GM19239 (cell line): ENCODE measurements around the gene PRR22.

ENCODE experiments used
- DNase-seq: peaks from one replicate; pipeline ENCODE4 v3.0.0; 2011; ENCODE audit warnings: low spot score; ENCODE audit not compliant: insufficient read length
- FAIRE-seq: peaks from 2 replicates; lab custom pipeline; 2011; peaks lifted over from hg19 to GRCh38; lab: Jason Lieb, UNC

Gene PRR22

DNA sequence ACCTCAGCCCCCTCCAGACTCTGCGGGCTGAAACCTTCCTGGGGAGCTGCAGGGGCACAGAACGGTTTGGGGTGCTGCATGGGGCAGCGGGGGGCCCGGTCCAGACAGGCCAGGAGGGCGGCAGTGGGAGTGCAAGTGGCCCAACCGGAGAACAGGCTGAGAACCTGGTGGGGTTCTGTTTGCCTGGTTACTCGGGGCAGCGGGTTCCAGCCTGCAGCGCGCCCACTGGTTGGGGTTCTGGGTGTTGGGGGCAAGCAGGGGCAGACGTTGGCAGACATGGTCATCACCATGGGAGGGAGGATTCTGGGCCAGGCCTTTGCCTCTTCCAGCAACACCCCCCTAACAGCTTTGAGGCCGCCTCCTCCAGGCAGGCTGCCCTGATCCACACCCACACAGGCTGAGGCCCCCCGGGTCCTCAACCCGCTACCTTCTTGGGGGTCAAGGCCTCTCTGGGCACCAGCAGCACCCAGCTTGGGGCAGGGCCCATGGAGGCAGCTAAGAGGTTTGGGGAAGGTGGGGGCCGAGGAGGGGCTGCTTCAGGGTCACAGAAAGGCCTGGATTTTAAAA is at the start of gene PRR22:
Gene PRR22 (minus strand): TSS at position 166 of the 567 bp plus-strand sequence. CDS start 86 bp downstream, at position 80.
- FAIRE-seq, result no peak
- no peak for DNase-seq

DNA sequence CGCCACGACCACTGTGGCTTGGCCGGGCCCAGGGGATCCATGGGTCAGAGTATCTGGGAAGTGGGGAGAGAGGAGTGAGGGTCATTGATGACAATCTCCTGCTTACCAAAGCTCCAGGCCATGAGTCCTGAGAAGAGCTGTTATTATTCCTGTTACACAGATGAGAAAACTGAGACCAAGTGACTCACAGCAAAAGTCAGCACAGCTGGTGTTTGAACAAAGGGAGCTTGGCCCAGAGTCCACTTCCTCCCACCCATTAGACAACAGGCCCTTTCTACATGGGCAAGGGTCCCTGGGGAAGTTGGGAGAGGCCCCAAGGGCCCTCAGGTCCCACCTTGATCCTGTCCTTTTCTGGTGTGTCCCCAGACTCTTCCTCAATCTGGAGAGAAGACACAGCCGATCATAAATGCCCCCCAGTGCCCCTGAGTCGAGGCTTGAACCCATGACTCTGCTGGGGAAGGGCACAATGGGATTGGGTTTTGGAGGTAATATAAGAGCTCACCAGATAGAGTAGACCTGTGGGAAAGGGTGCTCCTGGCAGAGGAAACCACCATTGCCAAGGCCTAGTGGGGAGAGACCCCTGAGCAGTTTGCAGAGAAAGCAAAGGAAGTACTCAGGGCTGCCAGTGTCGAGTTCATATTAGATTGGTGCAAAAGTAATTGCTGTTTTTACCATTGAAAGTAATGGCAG is 48.1 kb upstream of the PRR22 start:
- FAIRE-seq, result no peak
- no peak for DNase-seq

DNA sequence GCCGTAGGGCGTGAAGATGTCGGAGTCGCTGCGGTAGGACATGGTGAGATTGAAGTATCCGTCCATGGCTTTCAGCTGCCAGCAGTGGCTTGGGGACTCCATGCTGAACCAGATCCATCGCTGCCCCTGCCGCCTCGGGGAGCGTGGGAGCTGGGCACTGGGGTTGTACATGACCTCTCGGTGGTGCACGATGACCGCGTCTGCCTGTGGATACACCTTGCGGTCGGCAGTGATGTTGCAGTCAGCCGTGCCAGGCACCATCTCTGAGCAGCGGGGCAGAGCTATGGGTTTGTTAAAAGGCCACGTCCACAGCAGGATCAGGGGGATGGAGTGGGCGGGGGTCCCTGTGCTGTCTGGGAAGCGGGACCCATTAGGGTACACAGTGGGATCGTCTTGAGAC is 47.5 kb upstream of the PRR22 start:
- no peak for FAIRE-seq
- DNase-seq, result no peak

DNA sequence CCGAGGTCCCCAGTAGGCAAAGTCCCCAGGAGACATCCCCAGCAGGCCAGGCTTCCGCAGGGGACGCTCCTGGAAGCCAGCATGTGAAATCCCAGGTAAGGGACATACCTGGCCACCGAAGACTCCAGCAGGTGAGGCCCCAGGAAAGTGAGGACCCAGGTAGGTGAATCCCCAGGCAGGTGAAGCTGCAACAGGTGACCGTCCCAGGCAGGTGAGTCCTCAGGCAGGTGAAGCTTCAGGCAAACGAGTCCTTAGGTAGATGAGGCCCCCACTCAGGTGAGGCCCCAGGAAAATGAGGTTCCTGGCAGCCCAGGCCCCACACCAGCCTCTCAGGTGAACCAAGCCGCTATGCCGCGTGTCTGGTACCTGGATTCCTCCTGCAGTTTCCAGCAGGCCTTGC is 46.6 kb upstream of the PRR22 start:
- FAIRE-seq, result no peak
- DNase-seq, result no peak

DNA sequence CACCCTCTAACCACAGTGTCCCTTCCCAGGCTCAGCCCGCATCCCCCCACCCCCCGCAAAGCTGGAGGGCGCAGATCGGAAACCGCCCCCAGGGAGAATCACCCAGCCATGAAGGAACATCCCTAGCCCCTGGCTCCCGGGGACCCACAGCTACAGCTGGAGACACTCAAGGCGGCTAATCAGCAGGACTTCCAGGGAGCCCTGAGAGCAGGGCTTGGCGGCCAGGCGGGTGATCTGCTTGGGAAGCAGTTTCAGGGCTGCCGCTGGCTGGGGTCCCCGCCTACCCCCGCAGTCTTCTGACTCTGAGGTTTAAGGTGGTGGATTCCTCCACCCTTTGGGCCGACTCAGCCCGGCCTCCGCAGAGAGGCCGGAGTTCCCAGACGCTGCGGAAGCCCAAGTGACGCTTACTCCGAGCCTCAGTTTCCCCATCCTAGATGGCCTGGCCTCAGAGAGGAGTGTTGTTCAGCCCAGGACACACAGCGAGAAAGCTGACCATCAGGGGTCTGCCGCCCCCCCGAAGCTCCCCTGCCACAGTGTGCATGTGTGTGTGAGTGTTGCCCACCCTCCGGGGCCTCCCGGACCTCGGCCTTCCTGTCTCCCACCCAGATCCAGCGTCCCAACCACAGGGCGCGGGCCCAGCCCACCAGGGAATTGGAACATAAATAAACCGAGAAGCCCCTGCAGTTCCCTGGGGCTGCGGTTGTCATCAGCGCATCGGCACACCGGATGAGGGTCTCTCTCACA is 45.2 kb upstream of the PRR22 start:
- no peak for FAIRE-seq
- DNase-seq, result no peak

DNA sequence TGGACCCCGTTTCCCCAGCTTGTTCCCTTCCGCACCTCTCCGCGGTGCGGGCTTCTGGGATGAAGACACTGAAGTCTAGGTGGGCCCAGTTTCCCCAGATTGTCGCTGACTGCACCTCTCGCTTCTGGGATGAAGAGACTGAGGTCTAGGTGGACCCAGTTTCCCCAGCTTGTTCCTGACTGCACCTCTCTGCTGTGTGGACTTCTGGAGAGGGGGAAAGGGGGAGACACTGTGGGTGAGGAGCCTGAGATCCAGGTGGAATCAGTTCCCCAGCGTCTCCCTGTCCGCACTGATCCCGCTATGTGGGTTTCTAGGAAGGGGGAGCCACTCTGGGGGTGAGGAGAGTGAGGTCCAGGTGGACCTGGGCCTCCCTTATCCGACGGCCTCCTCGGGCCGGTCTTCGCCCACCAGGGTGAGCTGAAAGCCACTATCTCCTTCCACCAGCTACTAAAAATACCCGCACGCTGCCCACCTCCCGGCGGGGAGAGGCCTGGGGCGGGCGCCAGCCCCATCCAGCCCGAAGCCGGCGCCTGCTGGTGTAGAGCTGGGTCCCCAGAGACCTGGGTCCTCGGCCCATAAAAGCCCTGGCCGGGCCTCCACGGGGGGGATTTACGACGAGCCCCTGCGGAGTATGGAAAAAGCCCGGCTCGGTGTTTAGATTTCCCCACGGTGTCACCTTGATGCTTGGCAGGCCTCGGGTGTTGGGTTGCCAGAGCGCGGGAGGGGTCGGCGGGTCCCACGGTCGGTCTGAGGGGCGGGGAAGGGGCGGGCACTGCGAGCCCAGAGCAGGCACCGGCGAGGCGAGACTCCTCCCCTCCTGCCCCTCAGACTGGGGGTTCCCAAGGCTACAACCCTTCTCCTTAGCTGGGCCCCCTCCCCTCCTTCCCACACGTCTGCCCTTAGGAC is 44.4 kb upstream of the PRR22 start:
- DNase-seq (peak; percentile 53), FAIRE-seq (no peak)

DNA sequence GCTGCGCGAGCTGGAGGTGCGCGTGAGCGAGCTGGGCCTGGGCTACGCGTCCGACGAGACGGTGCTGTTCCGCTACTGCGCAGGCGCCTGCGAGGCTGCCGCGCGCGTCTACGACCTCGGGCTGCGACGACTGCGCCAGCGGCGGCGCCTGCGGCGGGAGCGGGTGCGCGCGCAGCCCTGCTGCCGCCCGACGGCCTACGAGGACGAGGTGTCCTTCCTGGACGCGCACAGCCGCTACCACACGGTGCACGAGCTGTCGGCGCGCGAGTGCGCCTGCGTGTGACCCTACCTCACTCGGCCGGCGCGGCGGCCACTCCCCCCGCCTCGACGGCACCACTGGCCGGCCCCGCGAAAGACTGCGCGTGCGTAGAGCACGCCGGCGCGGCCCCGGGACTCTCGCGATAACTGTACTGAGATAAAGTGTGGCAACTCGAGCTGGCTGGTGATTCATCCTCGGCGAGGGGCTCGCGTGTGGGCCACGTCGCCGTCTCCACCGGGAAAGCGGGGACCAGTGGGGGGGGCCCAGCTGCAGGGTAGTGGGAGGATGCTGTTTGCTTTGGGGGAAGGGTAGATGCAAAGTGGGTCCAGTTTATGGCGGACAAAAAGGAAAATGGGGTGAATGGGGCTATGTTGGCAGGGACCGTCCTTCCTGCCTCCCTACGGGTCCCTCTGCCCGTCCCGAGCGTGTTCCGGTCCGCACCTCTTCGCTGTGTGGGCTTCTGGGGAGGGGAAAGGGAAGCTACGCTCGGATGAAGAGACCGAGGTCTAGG is 43.5 kb upstream of the PRR22 start:
- FAIRE-seq, result peak; percentile 95
- DNase-seq, result peak; percentile 96

DNA sequence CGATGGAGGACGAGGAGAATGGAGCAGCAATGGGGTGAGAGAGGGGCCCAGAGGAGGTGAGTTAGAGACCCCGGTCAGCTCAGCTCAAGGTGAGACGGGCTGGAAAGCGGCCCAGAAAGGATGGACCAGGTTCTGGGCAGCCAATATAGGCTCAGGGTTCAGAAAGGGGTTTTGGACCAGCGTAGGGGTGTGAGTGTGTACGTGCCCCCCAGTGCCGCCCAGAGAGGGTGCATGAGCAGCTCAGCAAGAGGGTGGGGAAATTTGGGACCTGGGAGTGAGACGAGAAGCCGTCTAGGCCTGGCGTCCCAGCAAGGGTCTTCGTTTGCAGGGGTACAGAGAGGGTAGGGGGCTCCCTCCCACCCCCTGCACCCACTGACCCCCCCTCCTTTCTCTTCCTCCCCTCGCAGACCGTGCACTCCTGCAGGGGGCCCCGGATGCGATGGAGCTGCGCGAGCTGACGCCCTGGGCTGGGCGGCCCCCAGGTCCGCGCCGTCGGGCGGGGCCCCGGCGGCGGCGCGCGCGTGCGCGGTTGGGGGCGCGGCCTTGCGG is 42.9 kb upstream of the PRR22 start:
- DNase-seq, result no peak
- no peak for FAIRE-seq

DNA sequence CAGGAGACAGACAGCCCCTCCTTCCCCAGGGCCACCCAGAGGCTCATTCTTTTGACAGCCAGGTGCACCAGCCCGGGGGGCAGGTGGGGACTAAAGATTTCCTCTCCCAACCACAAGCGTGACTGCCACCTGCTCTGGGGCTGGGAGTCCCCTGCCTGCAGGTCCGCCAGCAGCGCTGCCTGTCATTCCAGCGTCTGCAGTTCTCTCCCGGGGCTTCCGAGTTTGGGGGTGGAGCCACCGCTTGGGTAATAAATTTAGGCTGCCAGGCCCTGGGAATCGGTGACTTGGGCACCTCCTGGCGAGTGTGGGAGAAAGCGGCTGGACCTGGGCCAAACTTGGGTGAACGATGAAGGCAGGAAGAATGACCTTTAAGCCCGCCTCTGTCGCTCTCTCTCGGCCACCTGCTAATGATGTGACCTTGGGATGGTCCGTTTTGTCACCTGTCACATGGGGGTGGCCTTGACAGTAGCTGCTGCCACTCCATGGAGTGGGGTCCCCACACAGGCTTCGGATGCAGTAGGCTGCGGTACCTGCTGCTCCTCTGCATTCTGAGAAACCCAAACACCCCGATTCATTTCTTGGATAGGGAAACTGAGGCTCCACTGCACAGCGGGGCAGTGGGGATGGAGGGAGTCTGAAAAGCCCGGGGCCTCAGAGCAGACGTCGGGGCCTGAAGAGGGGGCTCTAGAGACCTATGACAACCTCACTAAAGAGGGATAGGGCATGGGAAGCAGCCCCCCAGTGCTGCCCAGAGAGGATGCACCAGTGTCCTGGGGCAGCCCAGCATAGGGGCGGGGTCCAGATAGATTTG is 42.2 kb upstream of the PRR22 start:
- peak; percentile 40 for DNase-seq
- FAIRE-seq, result peak; percentile 53

DNA sequence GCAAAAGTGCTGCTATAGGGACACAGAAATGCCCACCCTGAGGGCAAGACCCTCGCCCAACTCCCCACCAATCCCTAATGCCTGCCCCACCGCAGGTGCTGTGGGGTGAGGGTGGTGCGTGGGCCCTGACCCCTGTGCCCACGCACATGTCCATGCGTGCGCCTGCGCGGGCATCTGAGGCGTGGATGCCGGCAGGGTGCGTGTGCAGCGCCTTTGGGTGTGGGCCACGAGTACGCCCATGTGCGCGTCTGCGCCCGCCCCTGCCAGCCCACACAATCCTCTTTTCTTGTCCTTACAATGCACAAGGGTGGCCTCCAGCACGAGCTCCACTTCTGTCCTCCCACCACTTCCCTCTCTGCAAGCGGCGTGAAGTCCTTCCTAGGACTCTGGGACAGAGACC is 40.6 kb upstream of the PRR22 start:
- no peak for DNase-seq
- no peak for FAIRE-seq

DNA sequence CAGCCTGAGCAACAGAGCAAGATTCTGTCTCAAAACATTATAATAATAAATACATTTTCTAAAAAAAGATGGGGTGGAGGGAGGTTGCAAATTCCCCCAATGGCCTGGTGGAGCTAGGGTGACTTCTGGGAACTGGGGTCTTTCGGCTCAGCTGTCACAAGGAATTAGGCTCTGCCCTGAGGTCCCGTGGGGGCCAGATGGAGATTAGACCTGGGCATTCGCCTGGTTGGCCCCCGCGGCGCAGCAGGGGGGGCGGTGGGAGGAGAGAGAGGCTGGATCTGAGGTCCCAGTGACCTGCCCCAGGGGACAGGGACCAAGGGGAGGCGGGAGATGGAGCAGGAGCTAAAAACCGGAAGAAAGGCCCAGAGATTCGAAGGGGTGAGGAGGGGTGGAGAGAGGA is 40.2 kb upstream of the PRR22 start:
- FAIRE-seq (no peak), DNase-seq (no peak)

DNA sequence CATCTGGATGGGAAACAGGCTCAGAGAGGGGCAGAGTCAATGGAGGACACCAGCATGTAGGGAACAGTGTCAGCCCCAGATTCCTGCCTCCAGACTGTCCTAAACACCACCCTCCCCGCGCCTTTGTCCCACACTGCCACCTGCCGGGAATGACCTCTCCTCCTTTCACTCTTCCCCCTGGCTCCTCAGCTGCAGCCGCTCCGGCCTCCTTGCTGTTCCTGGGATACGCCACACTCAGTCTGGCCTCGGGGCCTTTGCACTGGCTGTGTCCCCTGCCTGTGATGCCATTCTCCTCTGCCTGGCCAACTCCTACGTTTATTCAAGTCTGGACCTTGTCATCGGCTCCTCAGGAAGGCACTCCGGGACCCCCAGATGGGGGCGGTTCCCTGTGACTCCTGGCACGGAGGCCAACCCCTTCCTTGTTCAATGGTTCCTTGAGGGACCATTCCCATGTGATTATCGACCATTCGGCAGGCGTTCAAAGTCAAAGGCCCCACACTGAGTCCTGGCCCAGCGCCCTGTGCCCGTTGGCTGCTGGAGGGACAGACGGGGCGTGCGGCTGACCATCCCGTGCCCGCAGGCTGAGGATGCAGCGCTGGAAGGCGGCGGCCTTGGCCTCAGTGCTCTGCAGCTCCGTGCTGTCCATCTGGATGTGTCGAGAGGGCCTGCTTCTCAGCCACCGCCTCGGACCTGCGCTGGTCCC is 39.2 kb upstream of the PRR22 start:
- FAIRE-seq (no peak), DNase-seq (no peak)

DNA sequence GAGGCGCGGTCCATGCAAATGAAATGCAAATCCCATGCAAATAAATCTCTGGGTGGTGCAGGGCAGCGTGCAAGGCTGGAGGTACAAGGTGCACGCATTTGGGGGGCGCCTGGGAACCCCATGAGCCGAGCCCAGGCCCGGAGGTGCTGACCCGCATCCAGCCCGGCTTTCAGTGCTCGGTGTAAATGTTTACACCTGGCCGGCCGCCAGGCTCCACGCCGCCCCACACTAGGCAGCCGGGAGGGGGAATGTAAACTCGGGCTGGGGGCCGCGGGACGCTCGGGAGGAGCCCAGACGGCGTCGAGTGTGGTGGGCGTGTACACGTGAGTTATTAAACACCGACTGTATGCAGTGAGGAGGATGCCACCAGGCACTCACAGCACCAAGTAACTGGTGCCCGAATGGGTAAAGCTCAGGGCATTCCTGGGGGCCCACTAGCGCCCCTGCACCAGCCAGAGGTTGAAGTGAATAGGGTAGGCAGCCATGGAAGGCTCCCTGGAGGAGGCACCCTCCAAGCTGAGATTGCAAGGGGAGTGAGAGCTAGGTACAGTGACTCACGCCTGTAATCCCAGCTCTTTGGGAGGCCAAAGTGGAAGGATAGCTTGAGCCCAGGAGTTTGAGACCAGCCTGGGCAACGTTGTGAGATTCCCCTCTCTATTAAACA is 37.8 kb upstream of the PRR22 start:
- no peak for DNase-seq
- no peak for FAIRE-seq

DNA sequence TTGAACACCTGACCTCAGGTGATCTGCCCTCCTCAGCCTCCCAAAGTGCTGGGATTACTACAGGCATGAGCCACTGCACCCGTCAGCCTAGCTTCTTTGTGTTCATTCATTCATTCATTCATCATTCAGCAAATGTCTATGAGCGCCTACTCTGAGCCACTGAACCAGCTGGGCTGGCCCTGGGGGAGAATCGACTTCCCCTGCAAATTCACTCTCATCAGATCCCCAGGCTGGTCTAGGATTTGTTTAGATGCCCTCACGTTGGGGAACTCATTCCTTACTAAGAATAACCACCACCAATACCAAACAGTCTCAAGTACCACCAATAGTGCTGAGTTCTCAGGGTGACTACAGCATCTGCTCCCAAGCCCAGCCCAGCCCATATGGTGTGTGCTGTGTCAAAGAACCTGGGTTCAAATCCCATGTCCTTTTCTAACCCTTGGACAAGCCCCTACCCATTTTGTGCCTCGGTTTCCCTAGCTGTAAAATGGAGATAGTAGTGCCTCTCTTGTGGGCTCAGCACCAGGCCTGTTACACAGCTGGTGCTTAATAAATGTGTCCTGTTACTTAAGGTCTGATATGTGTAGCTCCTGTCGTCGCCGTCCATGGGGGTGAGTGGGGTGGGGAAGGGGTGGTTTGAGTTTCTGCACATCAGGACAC is 37.1 kb upstream of the PRR22 start:
- no peak for DNase-seq
- FAIRE-seq, result no peak

DNA sequence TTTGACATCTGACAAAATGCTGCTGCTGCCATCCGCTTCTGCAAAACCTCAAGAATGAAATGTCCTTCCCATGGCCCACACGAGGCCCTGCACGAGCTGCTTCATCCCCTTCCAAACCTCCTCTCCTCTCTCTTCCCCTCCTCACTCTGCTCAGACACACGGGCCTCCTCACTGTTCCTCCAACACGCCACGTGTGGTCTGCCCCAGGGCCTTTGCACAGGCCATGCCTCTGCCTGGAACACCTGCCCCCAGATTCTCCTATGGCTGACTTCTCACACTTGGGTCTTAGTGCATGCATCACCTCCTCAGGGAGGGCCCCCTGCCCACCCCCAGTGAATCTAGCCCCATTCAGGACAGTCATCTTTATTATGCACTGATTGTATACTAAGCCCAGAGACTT is 36.2 kb upstream of the PRR22 start:
- DNase-seq (no peak), FAIRE-seq (no peak)

DNA sequence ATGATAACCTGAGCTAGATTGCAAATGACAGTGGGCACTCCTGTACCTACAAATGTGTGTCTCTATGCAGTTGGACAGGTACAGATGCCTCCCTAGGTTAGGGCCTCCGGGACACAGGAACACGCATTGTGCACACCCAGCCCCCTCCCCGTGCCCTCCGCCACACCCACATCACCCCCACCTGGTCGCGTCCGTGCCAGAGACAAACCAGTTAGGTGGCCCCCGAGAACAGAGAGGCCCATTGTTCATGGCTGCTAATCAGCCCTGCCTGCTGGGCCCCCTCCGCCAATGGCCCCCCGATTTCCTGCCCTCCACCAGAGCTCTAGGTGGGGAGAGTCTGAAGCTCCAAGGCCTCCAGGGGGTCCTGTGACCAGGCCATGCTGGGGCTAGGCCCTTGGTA is 34.0 kb upstream of the PRR22 start:
- FAIRE-seq (no peak), DNase-seq (no peak)

DNA sequence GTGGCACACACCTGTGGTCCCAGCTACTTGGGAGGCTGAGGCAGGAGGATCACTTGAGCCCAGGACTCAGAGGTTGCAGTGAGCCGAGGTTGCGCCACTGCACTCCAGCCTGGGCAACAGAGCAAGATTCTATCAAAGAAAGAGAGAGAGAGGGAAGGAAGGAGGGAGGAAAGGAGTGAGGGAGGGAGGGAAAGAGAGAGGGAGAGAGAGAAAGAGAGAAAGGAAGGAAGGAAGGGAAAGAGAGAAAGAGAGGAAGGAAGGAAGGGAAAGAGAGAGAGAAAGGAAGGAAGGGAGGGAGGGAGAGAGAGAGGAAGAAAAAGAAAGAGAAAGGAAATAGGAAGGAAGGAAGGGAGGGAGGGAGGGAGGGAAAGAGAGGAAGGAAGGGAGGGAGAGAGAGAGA is 32.7 kb upstream of the PRR22 start:
- FAIRE-seq, result no peak
- no peak for DNase-seq
